Neuronal stem cell (in vitro differentiated cells): Measurements from ENCODE around the gene LPAR6.

Experiments used
- DNase-seq: peaks from one replicate; pipeline ENCODE4 v3.0.0-alpha.2; 2013; ENCODE audit warnings: low spot score
- H2AFZ ChIP-seq: one replicate; pipeline ENCODE4 v1.6.1; 2013; ENCODE audit warnings: mild to moderate bottlenecking, low read length, inconsistent platforms
- H2AK5ac ChIP-seq: 2 replicates; pipeline ENCODE4 v1.6.1; 2013; ENCODE audit warnings: low read depth, mild to moderate bottlenecking, inconsistent platforms, low read length, moderate library complexity, mixed read lengths
- H2BK120ac ChIP-seq: 2 replicates; pipeline ENCODE4 v1.6.1; 2013; ENCODE audit warnings: low read depth, mild to moderate bottlenecking, inconsistent platforms, low read length, moderate library complexity, mixed read lengths
- H2BK12ac ChIP-seq: one replicate; pipeline ENCODE4 v1.6.1; 2013; ENCODE audit warnings: low read length, inconsistent platforms
- H2BK15ac ChIP-seq: 2 replicates; pipeline ENCODE4 v1.6.1; 2013; ENCODE audit warnings: mild to moderate bottlenecking, low read length, inconsistent platforms, mixed read lengths
- H2BK5ac ChIP-seq: one replicate; pipeline ENCODE4 v1.6.1; 2013; ENCODE audit warnings: inconsistent platforms, mild to moderate bottlenecking, low read length, moderate library complexity
- H3K14ac ChIP-seq: one replicate; pipeline ENCODE4 v1.6.1; 2013; ENCODE audit warnings: low read length, inconsistent platforms
- H3K18ac ChIP-seq: 2 replicates; pipeline ENCODE4 v1.6.1; 2013; ENCODE audit warnings: low read length, inconsistent platforms
- H3K23ac ChIP-seq: 2 replicates; pipeline ENCODE4 v1.6.1; 2013; ENCODE audit warnings: low read depth, mild to moderate bottlenecking, mixed read lengths, low read length, inconsistent platforms; ENCODE audit not compliant: poor library complexity
- H3K27ac ChIP-seq: replicated peaks from 3 replicates; pipeline ENCODE4 v1.5.1; 2013; ENCODE audit warnings: low read length, inconsistent platforms
- H3K27me3 ChIP-seq, 3 experiments: 2 replicates each; pipeline ENCODE4 v1.6.1; 2013; ENCODE audit warnings: low read length in 3 of 3, mild to moderate bottlenecking in 2 of 3, inconsistent platforms in 1 of 3, low read depth in 1 of 3, mixed read lengths in 1 of 3, moderate library complexity in 1 of 3; ENCODE audit not compliant: control insufficient read depth in 3 of 3, insufficient read depth in 3 of 3
- H3K36me3 ChIP-seq, 2 donors: replicated peaks in 1 of 2; 2 replicates each; pipeline ENCODE4 v1.6.1; 2013; ENCODE audit warnings: low read length in 2 of 2; ENCODE audit not compliant: control insufficient read depth in 2 of 2, insufficient read depth in 2 of 2
- H3K4ac ChIP-seq: 2 replicates; pipeline ENCODE4 v1.6.1; 2013; ENCODE audit warnings: inconsistent platforms, mild to moderate bottlenecking, low read length, moderate library complexity
- H3K4me1 ChIP-seq, 2 donors: 1 replicate in 1 of 2; 2 replicates in 1 of 2; pipeline ENCODE4 v1.6.1; 2013; ENCODE audit warnings: low read length in 2 of 2, low read depth in 1 of 2; ENCODE audit not compliant: control insufficient read depth in 2 of 2, insufficient read depth in 1 of 2
- H3K4me2 ChIP-seq: one replicate; pipeline ENCODE4 v1.6.1; 2013; ENCODE audit warnings: mild to moderate bottlenecking, low read length, inconsistent platforms; ENCODE audit not compliant: insufficient read depth, poor library complexity, severe bottlenecking
- H3K4me3 ChIP-seq, 2 donors: 2 replicates each; pipeline ENCODE4 v1.5.1; 2013; ENCODE audit warnings: low read length in 2 of 2, mild to moderate bottlenecking in 2 of 2, inconsistent platforms in 1 of 2, moderate library complexity in 1 of 2
- H3K79me1 ChIP-seq: one replicate; pipeline ENCODE4 v1.6.1; 2013; ENCODE audit warnings: low read depth, mild to moderate bottlenecking, inconsistent platforms, low read length, moderate library complexity
- H3K9ac ChIP-seq: one replicate; pipeline ENCODE4 v1.6.1; 2013; ENCODE audit warnings: mild to moderate bottlenecking, low read depth, low read length, inconsistent platforms; ENCODE audit not compliant: poor library complexity
- H3K9me3 ChIP-seq, 2 donors: replicated peaks in 1 of 2; 2 replicates each; pipeline versions ENCODE3 to v1.6.1; 2013; ENCODE audit warnings: low read length in 2 of 2, mild to moderate bottlenecking in 2 of 2, inconsistent platforms in 1 of 2, low read depth in 1 of 2, mixed read lengths in 1 of 2, moderate library complexity in 1 of 2; ENCODE audit not compliant: control insufficient read depth in 2 of 2, insufficient read depth in 1 of 2
- H4K8ac ChIP-seq: one replicate; pipeline ENCODE4 v1.6.1; 2013; ENCODE audit warnings: low read depth, mild to moderate bottlenecking, inconsistent platforms, low read length, moderate library complexity
- H4K91ac ChIP-seq: one replicate; pipeline ENCODE4 v1.6.1; 2013; ENCODE audit warnings: low read length, low read depth, mild to moderate bottlenecking, inconsistent platforms; ENCODE audit not compliant: poor library complexity
- WGBS, 2 donors: extraction: QIAGEN DNeasy Blood & Tissue Kit; methylation state at CpG; one replicate each; pipeline ENCODE4 v1.1.7; 2013; ENCODE audit warnings: missing lambda C conversion rate in 2 of 2, mixed read lengths in 1 of 2; ENCODE audit not compliant: insufficient read length in 2 of 2, insufficient replicate concordance in 1 of 2; ENCODE audit errors: extremely low coverage in 2 of 2; 5-methylcytosine and 5-hydroxymethylcytosine counted together

LPAR6 gene

DNA sequence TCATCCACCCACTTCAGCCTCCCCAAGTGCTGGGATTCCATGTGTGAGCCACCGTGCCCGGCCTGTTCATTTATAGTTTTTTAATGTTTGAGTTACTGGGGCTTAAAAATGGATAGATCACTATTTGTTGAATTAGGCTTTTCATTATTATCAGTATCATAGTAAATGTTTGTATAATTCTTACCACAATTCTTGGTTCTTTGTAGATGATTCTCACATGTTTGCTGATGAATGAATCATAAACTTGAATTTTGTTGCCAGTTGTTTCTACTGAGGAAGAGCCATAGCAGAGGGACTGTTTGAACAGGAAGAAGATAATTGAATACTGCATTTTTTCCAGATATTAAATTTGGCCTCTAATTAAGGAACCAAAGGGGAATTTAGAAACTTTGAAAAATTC, 2.6 kb upstream of the LPAR6 start:
- Histone ChIP-seq H3K4ac (no peak overlapping the region), H3K18ac (no peak overlapping the region), H3K79me1 (no peaks in the 10 kb centered on the region), H3K23ac (no peak overlapping the region), H3K36me3 (peaks cover 3 to 21% of the 10 kb centered on the region in 2 donors), H3K9me3 (peaks cover 4 to 9% of the 10 kb centered on the region in 2 donors), H2AK5ac (no peak overlapping the region), H2BK15ac (no peak overlapping the region), H3K4me1 (peaks cover 0 to 4% of the 10 kb centered on the region in 2 donors), H4K8ac (no peak overlapping the region), H3K27me3 (no peaks in the 10 kb centered on the region), H3K27ac (no peak overlapping the region), H4K91ac (no peak overlapping the region), H2BK120ac (no peak overlapping the region), H3K14ac (no peak overlapping the region), H2BK12ac (no peak overlapping the region), H3K9ac (no peak overlapping the region), H2AFZ (no peak overlapping the region), H3K4me2 (no peak overlapping the region), H3K4me3 (no peak overlapping the region), H2BK5ac (no peak overlapping the region)
- no peak for DNase-seq
- WGBS, 2 donors = no CpG with 5 or more reads among the region's 2 CpGs

DNA sequence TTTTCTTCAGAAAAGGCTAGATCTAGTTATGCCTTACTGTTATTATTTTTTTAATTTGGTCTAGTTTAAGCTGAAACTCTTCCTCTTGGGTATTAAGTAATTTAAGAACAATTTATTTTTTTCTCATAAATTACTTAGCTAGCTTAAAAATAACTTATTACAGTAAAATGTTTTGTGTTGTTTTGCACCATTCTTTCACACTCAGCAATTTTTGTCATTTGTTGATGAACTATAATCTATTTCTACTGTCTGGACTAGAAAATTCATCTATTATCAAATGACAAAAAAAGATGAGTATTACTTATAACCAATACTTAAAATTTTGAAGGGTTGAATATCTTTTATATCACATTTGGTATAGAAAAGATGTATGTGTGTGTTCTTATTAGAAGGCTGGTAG, 1.6 kb upstream of the LPAR6 start:
- H2BK120ac ChIP-seq = no peak overlapping the region
- H3K4me2 ChIP-seq = no peak overlapping the region
- H3K9ac ChIP-seq = no peak overlapping the region
- H2BK5ac ChIP-seq = no peak overlapping the region
- DNase-seq = no peak
- no peak overlapping the region for H3K4ac ChIP-seq
- H3K4me3 ChIP-seq = no peak overlapping the region
- H2AK5ac ChIP-seq = no peak overlapping the region
- no peak overlapping the region for H2BK12ac ChIP-seq
- H3K18ac ChIP-seq = no peak overlapping the region
- H3K23ac ChIP-seq = no peak overlapping the region
- H3K36me3 ChIP-seq = peaks cover 3 to 21% of the 10 kb centered on the region in 2 donors
- H3K4me1 ChIP-seq = peaks cover 0 to 4% of the 10 kb centered on the region in 2 donors
- H3K79me1 ChIP-seq = no peaks in the 10 kb centered on the region
- no peak overlapping the region for H4K8ac ChIP-seq
- no peaks in the 10 kb centered on the region for H3K27me3 ChIP-seq
- no peak overlapping the region for H2AFZ ChIP-seq
- no peak overlapping the region for H3K27ac ChIP-seq
- H4K91ac ChIP-seq = no peak overlapping the region
- H3K9me3 ChIP-seq = peaks cover 4 to 7% of the 10 kb centered on the region in 2 donors
- no peak overlapping the region for H2BK15ac ChIP-seq
- H3K14ac ChIP-seq = no peak overlapping the region

DNA sequence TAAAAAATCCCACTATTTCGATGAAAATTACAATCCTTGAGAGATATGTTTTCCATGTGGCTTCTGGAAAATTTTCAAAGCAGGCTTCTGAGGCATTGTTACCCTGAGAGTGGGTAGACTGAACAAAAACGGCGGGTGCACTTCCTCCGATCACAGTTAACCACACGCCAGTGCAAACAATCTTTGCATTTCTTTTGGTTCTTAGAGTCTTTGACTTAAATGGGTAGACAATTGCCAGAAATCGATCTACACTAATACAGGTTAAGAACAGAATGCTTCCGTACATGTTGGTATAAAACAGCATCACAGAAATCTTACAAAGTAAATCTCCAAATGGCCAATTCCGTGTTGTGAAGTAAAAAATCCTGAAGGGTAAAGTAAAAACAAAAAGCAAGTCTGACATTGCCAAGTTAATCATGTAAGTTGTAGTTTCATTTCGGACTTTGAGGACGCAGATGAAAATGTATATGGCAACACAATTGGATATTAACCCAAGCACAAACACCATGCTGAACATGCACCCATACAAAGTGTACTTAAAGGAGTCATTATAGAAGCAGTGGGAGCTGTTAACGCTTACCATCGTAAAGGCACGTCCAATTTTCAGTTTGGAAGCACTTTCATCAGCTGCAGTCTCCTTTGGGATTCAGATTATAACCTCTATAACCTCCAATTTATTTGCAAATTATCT, 927 bp downstream of the LPAR6 start:
- no CpG with 5 or more reads among the region's 13 CpGs for WGBS, 2 donors
- H3K4ac ChIP-seq = no peak overlapping the region
- no peak overlapping the region for H2BK15ac ChIP-seq
- peak overlapping the region in 1 of 2 donors; percentile 61 for H3K4me3 ChIP-seq
- H2BK5ac ChIP-seq = no peak overlapping the region
- no peak overlapping the region for H3K23ac ChIP-seq
- H3K9ac ChIP-seq = no peak overlapping the region
- peaks cover 3 to 17% of the 10 kb centered on the region in 2 donors for H3K36me3 ChIP-seq
- no peak overlapping the region for H3K14ac ChIP-seq
- peaks cover 0 to 4% of the 10 kb centered on the region in 2 donors for H3K4me1 ChIP-seq
- H2BK120ac ChIP-seq = no peak overlapping the region
- H3K9me3 ChIP-seq = peaks cover 4 to 7% of the 10 kb centered on the region in 2 donors
- DNase-seq = no peak
- H4K8ac ChIP-seq = no peak overlapping the region
- H2BK12ac ChIP-seq = no peak overlapping the region
- H2AFZ ChIP-seq = peak overlapping the region; percentile 8
- no peak overlapping the region for H3K27ac ChIP-seq
- H4K91ac ChIP-seq = no peak overlapping the region
- H3K27me3 ChIP-seq = no peaks in the 10 kb centered on the region
- no peak overlapping the region for H2AK5ac ChIP-seq
- no peaks in the 10 kb centered on the region for H3K79me1 ChIP-seq
- H3K18ac ChIP-seq = no peak overlapping the region
- H3K4me2 ChIP-seq = no peak overlapping the region

DNA sequence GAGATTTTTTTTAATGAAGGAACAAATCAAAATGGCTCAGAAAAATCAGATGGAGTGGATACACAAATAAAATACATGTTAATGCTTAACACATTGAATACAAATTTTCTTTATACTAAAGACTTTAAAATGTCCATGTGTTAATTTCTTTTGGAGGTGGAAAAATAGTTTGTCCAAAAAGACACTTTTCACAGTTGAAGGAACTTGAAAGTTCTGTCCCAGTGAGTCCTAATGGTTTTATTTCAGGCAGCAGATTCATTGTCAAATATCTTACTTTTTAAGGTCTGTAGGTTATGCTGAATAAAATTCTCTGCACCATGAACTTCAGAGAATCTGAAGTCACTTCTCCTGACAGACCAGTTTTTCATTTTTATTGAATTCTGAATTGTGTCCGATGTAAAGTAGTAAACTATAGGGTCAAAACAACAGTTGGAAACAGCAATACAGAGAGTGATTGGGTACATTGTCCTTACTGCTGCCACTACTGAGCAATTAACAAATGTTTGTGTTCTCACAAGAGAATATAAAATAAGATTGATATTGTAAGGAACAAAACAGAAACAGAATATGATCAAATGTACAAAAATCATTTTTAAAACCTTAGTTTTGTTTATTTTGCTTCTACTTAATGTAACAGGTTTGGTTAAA, 1.6 kb downstream of the LPAR6 start:
- H3K4me2 ChIP-seq = no peak overlapping the region
- no peak overlapping the region for H4K91ac ChIP-seq
- peaks cover 3 to 5% of the 10 kb centered on the region in 2 donors for H3K9me3 ChIP-seq
- no peak overlapping the region for H2AK5ac ChIP-seq
- no peak for DNase-seq
- no peaks in the 10 kb centered on the region for H3K27me3 ChIP-seq
- H3K36me3 ChIP-seq = peaks cover 3 to 16% of the 10 kb centered on the region in 2 donors
- H3K4me1 ChIP-seq = peaks cover 0 to 4% of the 10 kb centered on the region in 2 donors
- H2BK15ac ChIP-seq = no peak overlapping the region
- H3K79me1 ChIP-seq = no peaks in the 10 kb centered on the region
- H3K27ac ChIP-seq = no peak overlapping the region
- H2BK5ac ChIP-seq = no peak overlapping the region
- H2AFZ ChIP-seq = peak overlapping the region; percentile 8
- no peak overlapping the region for H2BK120ac ChIP-seq
- H3K23ac ChIP-seq = no peak overlapping the region
- no peak overlapping the region for H3K9ac ChIP-seq
- no peak overlapping the region for H3K4ac ChIP-seq
- H4K8ac ChIP-seq = no peak overlapping the region
- no CpG with 5 or more reads among the region's 1 CpG for WGBS, 2 donors
- no peak overlapping the region for H3K18ac ChIP-seq
- no peak overlapping the region for H3K14ac ChIP-seq
- H2BK12ac ChIP-seq = no peak overlapping the region
- H3K4me3 ChIP-seq = peak overlapping the region in 1 of 2 donors; percentile 61
